Right cardiac atrium (tissue), 5 donors: ENCODE results near the gene GABBR2. TPM values are rescaled to one million over a fixed set of nuclear protein-coding genes. Genes with fewer than 3 reads are reported as not detected.
A peak's percentile ranks its signal among the peaks of the same experiment; 100 is the strongest.
"Not testable (repeated sequence)": the region's sequence is repeated elsewhere in the genome, so short reads cannot be mapped to it uniquely, and the experiment has no call there.

Source experiments
- ATAC-seq, 2 donors: fragments of 200-7000 bp; cut with Tn5 transposase; one replicate each; pipeline versions ENCODE4 v1.8.0 to v1.9.1; 2020; ENCODE audit warnings: moderate library complexity in 2 of 2, mild to moderate bottlenecking in 1 of 2
- DNase-seq, 3 donors: peaks; one replicate each; pipeline ENCODE4 v3.0.0-alpha.2; 2020
- H3K27ac ChIP-seq: one replicate; pipeline ENCODE4 v1.5.1; 2013; ENCODE audit warnings: mild to moderate bottlenecking, low read length, control low read depth, moderate library complexity
- H3K27me3 ChIP-seq: one replicate; pipeline ENCODE4 v1.6.1; 2013; ENCODE audit not compliant: control insufficient read depth, insufficient read depth
- H3K4me1 ChIP-seq: one replicate; pipeline ENCODE4 v1.6.1; 2013; ENCODE audit warnings: low read length; ENCODE audit not compliant: control insufficient read depth, insufficient read depth
- H3K4me3 ChIP-seq: one replicate; pipeline ENCODE4 v1.5.1; 2013; ENCODE audit warnings: low read length, control low read depth
- H3K9me3 ChIP-seq: one replicate; pipeline ENCODE4 v1.6.1; 2013; ENCODE audit warnings: low read length; ENCODE audit not compliant: control insufficient read depth
- WGBS: extraction: QIAGEN DNeasy Blood & Tissue Kit; methylation state at CpG from one replicate; pipeline ENCODE4 v1.1.7; 2013; 5-methylcytosine and 5-hydroxymethylcytosine counted together
- intact Hi-C, 4 donors: fragments of 100-400 bp; cut with DNase I; formaldehyde crosslinking; loops; one replicate each; pipeline versions ENCODE4 v1.11.0 to v1.14.0; 2022 to 2023
- polyA plus RNA-seq: library from polyadenylated mRNA; stranded (reverse); fragments of 200-250 nt; gene quantifications from one replicate; pipeline ENCODE4 v1.2.3, GENCODE V29; 2013
- total RNA-seq, 4 donors: library from RNA; stranded (reverse); fragmentation: NEBNext Ultra II Directional; extraction: Animal tissue kit (Norgen Biotek cat#: 25700); gene quantifications; one replicate each; pipeline ENCODE4 v1.2.1, GENCODE V29; 2021
- donor health status: healthy with polysubstance abuse.
- donor health status: DM: no; HTN: yes; CAD: no.
- donor health status: DM: no; HTN: no; CAD: no.
- donor health status: DM: no; HTN: yes; CAD: no; lungs with severe emphysema.
- donor health status: DM: yes; HTN: yes; CAD: no.

The GABBR2 gene
- total and polyA plus RNA-seq, 5 donors: not detected

DNA sequence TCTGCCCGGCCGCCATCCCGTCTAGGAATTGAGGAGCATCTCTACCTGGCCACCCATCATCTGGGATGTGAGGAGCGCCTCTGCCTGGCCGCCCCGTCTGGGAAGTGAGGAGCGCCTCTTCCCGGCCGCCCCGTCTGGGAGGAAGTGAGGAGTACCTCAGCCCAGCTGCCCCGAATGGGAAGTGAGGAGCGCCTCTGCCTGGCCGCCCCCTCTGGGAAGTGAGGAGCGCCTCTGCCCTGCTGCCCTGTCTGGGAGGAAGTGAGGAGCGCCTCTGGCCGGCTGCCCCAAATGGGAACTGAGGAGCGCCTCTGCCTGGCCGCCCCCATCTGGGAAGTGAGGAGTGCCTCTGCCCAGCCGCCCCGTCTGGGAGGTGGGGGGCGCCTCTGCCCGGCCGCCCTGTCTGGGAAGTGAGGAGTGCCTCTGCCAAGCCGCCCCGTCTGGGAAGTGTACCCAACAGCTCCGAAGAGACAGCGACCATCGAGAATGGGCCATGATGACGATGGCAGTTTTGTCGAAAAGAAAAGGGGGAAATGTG lies 244.5 kb downstream of the GABBR2 start:
- H3K4me3 ChIP-seq, H3K9me3 ChIP-seq, H3K4me1 ChIP-seq, H3K27ac ChIP-seq, intact Hi-C loops, ATAC-seq, H3K27me3 ChIP-seq: not testable (repeated sequence)
- 96% methylated on average over 30 of the region's 30 CpGs for WGBS
- peak in 1 of 3 donors; percentile 46 for DNase-seq

DNA sequence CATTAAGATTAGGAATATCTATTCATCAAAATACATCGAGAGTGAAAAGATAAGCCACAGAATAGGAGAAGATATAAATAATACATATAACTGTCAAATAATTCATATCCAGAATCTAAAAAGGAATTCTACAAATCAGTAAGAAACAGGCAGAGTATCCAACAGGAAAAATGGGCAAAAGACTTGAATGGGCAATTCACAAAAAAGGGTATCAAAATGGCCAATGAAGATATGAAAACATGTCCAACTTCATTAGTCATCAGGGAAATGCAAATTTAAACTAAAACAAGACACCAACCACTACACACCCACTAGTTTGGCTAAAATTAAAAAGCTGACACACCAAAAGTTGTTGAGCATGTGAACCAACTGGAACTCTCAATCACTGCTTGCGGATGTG lies 246.4 kb downstream of the GABBR2 start:
- H3K9me3 ChIP-seq: peaks cover 2% of the 10 kb centered on the region
- 93% methylated on average over 2 of the region's 2 CpGs for WGBS
- no peak overlapping the region for H3K27ac ChIP-seq
- DNase-seq: no peak
- no peak overlapping the region for H3K4me3 ChIP-seq
- H3K27me3 ChIP-seq: no peaks in the 10 kb centered on the region
- ATAC-seq: no peak
- H3K4me1 ChIP-seq: no peaks in the 10 kb centered on the region
- intact Hi-C loops: no loop called here

DNA sequence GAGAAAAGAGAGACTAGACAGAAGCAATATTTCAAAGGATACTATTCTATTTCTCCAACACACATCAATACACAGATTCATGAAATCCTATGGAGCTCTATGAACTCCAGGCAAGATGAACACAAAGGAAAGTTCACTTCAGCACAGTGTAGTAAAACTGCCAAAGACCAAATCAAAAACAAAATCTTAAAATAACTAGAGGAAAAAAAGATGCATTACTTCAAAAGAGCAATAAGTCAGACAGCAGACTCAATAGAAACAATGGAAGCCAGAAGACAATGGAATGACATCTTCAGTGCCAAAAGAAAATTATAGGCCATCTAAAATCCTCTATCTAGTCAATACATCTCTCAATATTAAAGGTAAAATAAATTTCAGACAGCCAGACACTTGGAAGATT lies 248.0 kb downstream of the GABBR2 start:
- intact Hi-C loops: no loop called here
- Histone ChIP-seq H3K27me3 (no peaks in the 10 kb centered on the region), H3K9me3 (peaks cover 2% of the 10 kb centered on the region), H3K4me1 (no peaks in the 10 kb centered on the region), H3K4me3 (no peak overlapping the region), H3K27ac (no peak overlapping the region)
- no peak for DNase-seq
- no peak for ATAC-seq

DNA sequence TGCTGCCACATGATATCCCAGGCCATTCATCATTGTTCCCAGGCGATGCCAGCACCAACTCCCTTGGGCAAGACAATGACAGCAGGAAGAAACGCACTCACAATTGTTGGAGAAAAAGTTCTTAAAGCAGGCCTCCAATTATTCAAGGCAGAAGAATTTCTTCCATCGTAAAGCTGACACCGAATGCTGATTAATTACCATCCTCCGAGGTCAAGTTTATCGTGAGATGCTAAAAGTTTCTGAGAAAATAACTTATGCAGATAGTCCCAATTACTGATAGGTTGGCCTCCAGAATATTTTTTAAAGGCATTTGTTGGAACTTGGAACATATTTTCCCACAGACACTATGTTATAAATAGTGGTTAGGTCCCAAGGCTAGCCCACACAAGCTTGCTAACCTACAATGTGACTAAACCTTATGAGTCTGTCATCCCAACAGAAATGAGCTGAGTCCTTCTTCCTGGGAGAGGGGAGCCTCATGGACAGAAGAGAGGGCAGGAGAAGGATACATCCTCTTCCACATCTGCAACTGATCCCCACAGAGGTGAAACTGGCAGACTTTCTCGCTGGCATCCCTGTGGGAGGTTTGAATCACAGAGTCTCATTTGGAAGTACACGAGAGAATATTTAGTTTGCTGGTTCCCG lies 250.9 kb downstream of the GABBR2 start:
- no peaks in the 10 kb centered on the region for H3K27me3 ChIP-seq
- ATAC-seq (no peak), DNase-seq (no peak)
- 70% methylated on average over 9 of the region's 9 CpGs for WGBS
- intact Hi-C loops: no loop called here
- H3K4me1 ChIP-seq: no peaks in the 10 kb centered on the region
- H3K27ac ChIP-seq: no peak overlapping the region
- peaks cover 2% of the 10 kb centered on the region for H3K9me3 ChIP-seq
- no peak overlapping the region for H3K4me3 ChIP-seq

DNA sequence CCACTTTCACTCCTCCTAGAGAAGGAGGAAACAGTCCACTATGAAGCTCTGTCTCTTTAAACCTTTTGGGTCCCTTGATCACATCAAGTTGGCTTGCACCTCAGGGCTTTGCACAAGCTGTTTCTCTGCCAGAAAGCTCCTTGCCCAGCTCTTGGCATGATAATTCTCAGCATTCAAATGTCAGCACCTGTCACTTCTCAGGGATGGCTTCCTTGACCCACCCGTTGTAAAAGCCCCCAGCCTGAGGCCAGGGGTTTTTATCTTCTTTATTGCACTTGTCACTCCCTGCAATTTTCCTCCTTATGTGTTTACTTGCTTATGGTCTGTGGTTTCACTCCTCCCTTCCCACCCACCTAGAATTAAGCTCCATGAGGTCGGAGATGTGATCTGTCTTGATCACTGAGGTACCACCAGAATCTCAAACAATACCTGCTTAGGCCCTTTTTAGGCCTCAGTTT lies 252.6 kb downstream of the GABBR2 start:
- Histone ChIP-seq H3K27ac (no peak overlapping the region), H3K9me3 (no peaks in the 10 kb centered on the region), H3K4me1 (no peaks in the 10 kb centered on the region), H3K27me3 (no peaks in the 10 kb centered on the region), H3K4me3 (no peak overlapping the region)
- 38% methylated on average over 2 of the region's 2 CpGs for WGBS
- DNase-seq: no peak
- no peak for ATAC-seq
- intact Hi-C loops: no loop called here

DNA sequence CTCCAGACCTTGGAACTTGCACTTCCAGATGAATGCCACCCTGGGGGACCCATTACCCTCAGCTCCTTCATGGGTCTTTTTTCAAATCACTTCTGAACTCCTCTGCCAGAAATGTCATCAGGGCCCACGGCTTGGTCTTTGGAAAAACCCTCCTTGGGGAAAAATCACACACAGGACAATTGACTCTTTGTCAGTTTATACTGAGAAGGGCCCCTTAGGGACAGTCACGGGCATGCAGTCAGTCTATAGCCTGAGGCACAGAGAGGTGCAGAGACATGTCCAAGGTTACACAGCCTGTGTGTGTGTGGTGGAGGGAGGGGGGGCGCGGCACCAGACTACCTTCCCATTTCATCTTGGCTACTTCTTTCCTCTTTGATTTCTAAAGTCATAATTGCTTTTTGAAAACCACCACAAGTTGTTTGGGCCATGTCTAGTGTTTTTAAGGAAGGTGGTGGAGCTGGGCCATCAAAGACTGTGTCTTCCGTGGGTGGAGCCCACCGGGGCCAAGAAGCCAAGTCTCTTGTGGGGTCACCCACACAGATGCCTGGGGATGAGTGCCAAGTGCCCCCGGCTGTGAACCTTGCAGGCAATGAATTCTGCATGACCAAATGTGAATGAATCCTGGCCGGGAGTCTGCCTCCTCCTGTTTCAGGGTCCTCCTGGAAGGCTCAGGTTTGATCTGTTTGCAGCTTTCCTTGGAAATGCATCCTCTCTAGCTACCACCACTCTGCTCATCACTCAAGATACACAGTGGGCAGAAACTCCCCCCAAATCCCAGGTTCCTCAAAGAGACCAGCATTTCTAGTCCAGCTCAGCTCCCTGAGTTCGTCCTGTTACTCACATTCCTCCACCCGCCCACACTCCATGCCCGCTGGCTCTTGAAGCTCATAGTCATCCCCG lies 253.2 kb downstream of the GABBR2 start:
- Histone ChIP-seq H3K27me3 (no peaks in the 10 kb centered on the region), H3K4me3 (no peak overlapping the region), H3K9me3 (no peaks in the 10 kb centered on the region), H3K4me1 (no peaks in the 10 kb centered on the region), H3K27ac (no peak overlapping the region)
- intact Hi-C loops: no loop called here
- no peak for DNase-seq
- ATAC-seq: no peak
- 54% methylated on average over 12 of the region's 12 CpGs for WGBS

DNA sequence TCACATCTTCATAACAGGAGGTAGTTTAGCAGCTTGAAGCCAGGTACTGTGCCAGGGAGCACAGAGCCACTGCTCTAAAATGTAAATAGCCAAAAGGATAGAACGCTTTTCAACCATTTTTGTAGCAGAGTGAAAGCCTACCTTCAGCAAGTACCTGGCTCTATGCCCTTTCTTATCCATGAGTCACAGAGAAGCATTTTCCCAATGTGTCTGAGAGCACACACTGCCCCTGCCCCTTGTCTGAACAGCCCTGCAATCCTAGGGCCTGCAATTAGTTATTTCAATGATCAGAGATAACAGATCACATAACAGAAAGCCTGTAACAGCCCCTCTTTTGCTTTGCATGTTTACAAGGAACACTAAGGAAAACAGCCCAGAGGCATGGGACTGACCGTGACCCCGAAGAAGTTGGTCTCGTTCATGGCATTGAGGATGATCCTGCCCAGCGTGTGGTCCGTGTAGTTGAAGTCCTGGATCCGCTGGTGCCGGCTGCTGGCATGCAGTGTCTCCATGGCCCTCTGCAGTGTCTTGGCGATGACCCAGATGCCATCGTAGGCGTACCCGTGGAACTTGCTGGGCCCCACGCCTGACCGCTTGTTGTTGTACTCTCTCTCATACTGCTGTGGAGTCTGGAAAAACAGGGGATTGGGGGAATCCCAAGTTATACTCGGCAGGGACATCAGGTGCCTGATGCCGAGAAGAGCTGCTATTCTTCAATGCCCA lies 255.0 kb downstream of the GABBR2 start:
- H3K27ac ChIP-seq: no peak overlapping the region
- intact Hi-C loops: no loop called here
- no peak for DNase-seq

DNA sequence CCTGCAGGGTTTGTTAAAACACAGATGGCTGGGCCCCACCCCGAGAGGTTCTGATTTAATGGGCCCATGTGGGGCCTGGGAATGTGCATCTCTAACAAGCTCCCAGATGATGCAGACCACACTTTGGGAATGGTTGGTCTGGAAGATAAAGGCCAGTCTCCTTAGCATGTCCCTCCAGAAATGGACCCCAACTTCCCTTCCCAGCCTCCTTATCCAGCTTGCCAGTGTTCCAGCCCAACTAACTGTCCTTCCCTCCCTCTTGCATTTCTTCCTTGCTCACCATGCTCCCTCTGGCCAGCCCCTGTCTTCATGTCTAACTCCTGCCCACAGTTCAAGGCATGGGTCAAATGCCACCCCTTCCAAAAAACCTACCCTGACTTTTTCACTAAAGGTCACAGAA lies 257.2 kb downstream of the GABBR2 start:
- Histone ChIP-seq H3K4me3 (no peak overlapping the region), H3K27ac (no peak overlapping the region), H3K9me3 (no peaks in the 10 kb centered on the region), H3K27me3 (no peaks in the 10 kb centered on the region), H3K4me1 (no peaks in the 10 kb centered on the region)
- DNase-seq: no peak
- WGBS: 80% methylated on average over 1 of the region's 1 CpG
- no peak for ATAC-seq
- intact Hi-C loops: no loop called here

More for the DNA sequence above, 255.0 kb downstream of the GABBR2 start:
- ATAC-seq: no peak
- Histone ChIP-seq H3K9me3 (no peaks in the 10 kb centered on the region), H3K4me3 (no peak overlapping the region), H3K27me3 (no peaks in the 10 kb centered on the region), H3K4me1 (no peaks in the 10 kb centered on the region)
- 89% methylated on average over 16 of the region's 16 CpGs for WGBS

DNA sequence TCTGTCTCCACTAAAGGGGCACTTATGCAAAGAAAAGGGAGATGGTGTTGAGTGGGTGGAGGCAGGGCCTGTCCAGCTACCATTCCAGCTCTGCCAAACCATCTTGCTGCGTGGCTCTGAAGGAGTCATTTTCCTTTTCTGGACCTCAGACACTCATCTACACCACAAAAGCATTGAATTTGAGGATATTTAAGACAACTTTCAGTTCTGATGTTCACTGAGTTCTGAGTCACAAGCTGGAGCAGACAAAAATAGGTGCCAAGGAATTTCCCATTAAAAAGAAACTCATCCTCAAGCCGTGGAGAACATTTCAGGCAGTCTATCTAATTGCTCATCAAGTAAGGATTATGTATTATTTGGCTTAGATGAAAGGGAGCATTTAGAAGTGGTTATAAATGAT lies 258.2 kb downstream of the GABBR2 start:
- no peak overlapping the region for H3K4me3 ChIP-seq
- H3K27ac ChIP-seq: no peak overlapping the region
- H3K9me3 ChIP-seq: no peaks in the 10 kb centered on the region
- no peak for ATAC-seq
- 71% methylated on average over 2 of the region's 2 CpGs for WGBS
- H3K4me1 ChIP-seq: no peaks in the 10 kb centered on the region
- no peak for DNase-seq
- H3K27me3 ChIP-seq: no peaks in the 10 kb centered on the region
- intact Hi-C loops: no loop called here

DNA sequence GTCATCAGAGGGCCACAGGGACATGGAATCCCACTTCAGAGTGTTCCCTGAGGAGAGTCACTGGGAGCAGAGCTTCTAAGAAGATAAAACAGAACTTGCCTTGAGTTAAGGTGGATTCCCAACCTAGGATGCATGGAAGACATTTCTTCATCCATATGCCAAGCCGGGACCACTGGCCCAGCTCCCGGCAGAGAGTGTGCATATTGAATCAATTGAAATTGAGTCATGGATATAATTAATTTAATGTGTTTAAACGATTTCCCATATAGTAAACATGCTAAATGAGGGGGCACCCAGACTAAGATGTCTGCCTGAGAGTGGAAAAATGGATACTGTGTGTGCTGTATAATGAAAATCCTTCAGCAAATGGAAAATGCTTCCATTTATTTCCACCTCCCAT lies 258.9 kb downstream of the GABBR2 start:
- H3K9me3 ChIP-seq: no peaks in the 10 kb centered on the region
- intact Hi-C loops: no loop called here
- H3K4me3 ChIP-seq: no peak overlapping the region
- 81% methylated on average over 3 of the region's 3 CpGs for WGBS
- H3K27ac ChIP-seq: no peak overlapping the region
- DNase-seq: no peak
- no peaks in the 10 kb centered on the region for H3K4me1 ChIP-seq
- no peaks in the 10 kb centered on the region for H3K27me3 ChIP-seq
- ATAC-seq: no peak

DNA sequence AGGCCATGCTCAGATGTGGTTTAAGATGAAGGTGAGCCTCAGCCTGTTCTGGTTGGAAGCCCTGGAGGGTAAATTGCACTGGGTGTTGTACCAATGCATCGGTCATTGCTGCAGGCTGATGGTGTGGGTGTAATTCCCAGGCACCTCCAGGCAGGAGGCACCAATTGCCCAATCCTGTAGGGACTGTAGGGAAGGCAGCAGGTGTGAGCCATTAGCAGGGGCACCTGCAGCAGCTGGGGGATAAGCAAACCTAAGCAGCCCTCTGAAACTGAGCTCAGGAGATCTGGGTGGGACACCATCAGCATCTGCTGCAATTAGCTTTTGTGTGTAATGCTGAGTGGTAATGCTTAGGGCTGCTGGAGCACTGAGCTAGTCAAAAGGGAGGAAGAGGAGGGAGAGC lies 263.2 kb downstream of the GABBR2 start:
- H3K4me3 ChIP-seq: no peak overlapping the region
- intact Hi-C loops: no loop called here
- no peaks in the 10 kb centered on the region for H3K4me1 ChIP-seq
- ATAC-seq (no peak), DNase-seq (no peak)
- WGBS: 80% methylated on average over 1 of the region's 1 CpG
- H3K27ac ChIP-seq: no peak overlapping the region
- no peaks in the 10 kb centered on the region for H3K27me3 ChIP-seq
- H3K9me3 ChIP-seq: no peaks in the 10 kb centered on the region
